GM12878 (cell line): ENCODE results near the gene HOXD12. TPM values are rescaled to one million over a fixed set of nuclear protein-coding genes. Genes with fewer than 3 reads are reported as not detected.

Experiments used
- ATAC-seq: fragments of 200-7000 bp; cut with Tn5 transposase; 3 replicates; pipeline ENCODE4 v1.9.1; 2020; ENCODE audit warnings: mild to moderate bottlenecking, moderate library complexity
- BruUV-seq: library from RNA; stranded (reverse); fragments of 400-500 nt; replicated peaks from 2 replicates; lab custom pipeline; 2021; lab: Mats Ljungman, UMichigan
- CTCF ChIA-PET: fragments of 300-600 bp; sonication (Branson Sonifier 250); formaldehyde crosslinking; extraction: SDS; loops from one replicate; lab custom pipeline; 2021; ENCODE audit warnings: inconsistent platforms; lab: Yijun Ruan, JAX
- POLR2A ChIA-PET: fragments of 350-600 bp; formaldehyde crosslinking; extraction: SDS; loops from one replicate; lab custom pipeline; 2021; ENCODE audit warnings: inconsistent platforms; lab: Charles Lee
- RAD21 ChIA-PET: fragments of 300-600 bp; sonication (Branson Sonifier 250); formaldehyde crosslinking; loops from one replicate; lab custom pipeline; 2023; ENCODE audit warnings: antibody characterized with exemption; ENCODE audit not compliant: unreplicated experiment; lab: Charles Lee
- SMC1A ChIA-PET: fragments of 300-600 bp; sonication (Branson Sonifier 250); formaldehyde crosslinking; loops from one replicate; lab custom pipeline; 2023; ENCODE audit not compliant: unreplicated experiment, uncharacterized antibody; lab: Charles Lee
- DNase-seq: peaks from one replicate; pipeline ENCODE4 v3.0.0-alpha.2; 2011; ENCODE audit warnings: low read depth, low spot score
- FAIRE-seq: peaks from 3 replicates; lab custom pipeline; 2011; peaks lifted over from hg19 to GRCh38; lab: Jason Lieb, UNC
- H2AFZ ChIP-seq: 2 replicates; pipeline ENCODE4 v1.6.0; 2011; ENCODE audit warnings: low read depth, low read length, control low read depth; ENCODE audit not compliant: control insufficient read depth
- H3K27ac ChIP-seq: 2 replicates; pipeline ENCODE4 v1.5.1; 2011; ENCODE audit warnings: control low read depth; ENCODE audit not compliant: control insufficient read depth, insufficient read depth
- H3K27me3 ChIP-seq, 2 experiments: replicated peaks in 1 of 2; 2 replicates each; pipeline versions ENCODE4 v1.6.0 to v1.6.1; 2011; ENCODE audit warnings: low read length in 1 of 2; ENCODE audit not compliant: control insufficient read depth in 2 of 2, insufficient read depth in 2 of 2
- H3K36me3 ChIP-seq, 2 experiments: 2 replicates each; pipeline ENCODE4 v1.5.1; 2011; ENCODE audit warnings: low read length in 1 of 2; ENCODE audit not compliant: control insufficient read depth in 2 of 2, insufficient read depth in 2 of 2
- H3K4me1 ChIP-seq: 2 replicates; pipeline ENCODE4 v1.6.1; 2011; ENCODE audit warnings: mild to moderate bottlenecking, low read length, moderate library complexity, mixed read lengths; ENCODE audit not compliant: control insufficient read depth, insufficient read depth
- H3K4me2 ChIP-seq: 2 replicates; pipeline ENCODE4 v1.6.0; 2011; ENCODE audit warnings: control low read depth; ENCODE audit not compliant: control insufficient read depth, insufficient read depth
- H3K4me3 ChIP-seq: fragments of 200-600 bp; sonication (generic); 2 replicates; pipeline ENCODE4 v1.5.1; 2016
- H3K79me2 ChIP-seq: 2 replicates; pipeline ENCODE4 v1.6.0; 2011; ENCODE audit warnings: low read length; ENCODE audit not compliant: control insufficient read depth, insufficient read depth
- H3K9ac ChIP-seq: 2 replicates; pipeline ENCODE4 v1.8.0; 2011; ENCODE audit warnings: low read length, control low read depth, mixed read lengths; ENCODE audit not compliant: control insufficient read depth, insufficient read depth
- H3K9me3 ChIP-seq: replicated peaks from 3 replicates; pipeline ENCODE4 v1.5.1; 2011; ENCODE audit warnings: mild to moderate bottlenecking, low read length; ENCODE audit not compliant: control insufficient read depth, insufficient read depth
- H4K20me1 ChIP-seq: 2 replicates; pipeline ENCODE4 v1.6.0; 2011; ENCODE audit not compliant: control insufficient read depth, insufficient read depth
- CBX3 ChIP-seq: fragments of 200-600 bp; sonication (generic); IDR thresholded peaks from 2 replicates; pipeline ENCODE4 v1.6.1; 2016; ENCODE audit warnings: low read depth, borderline replicate concordance
- CHD4 ChIP-seq: fragments of 200-600 bp; sonication (generic); IDR thresholded peaks from 2 replicates; pipeline ENCODE4 v1.6.1; 2016; ENCODE audit warnings: mild to moderate bottlenecking
- CREB1 ChIP-seq: IDR thresholded peaks from 2 replicates; pipeline ENCODE4 v1.6.1; 2012; ENCODE audit warnings: low read depth, mild to moderate bottlenecking, inconsistent platforms
- KAT2A ChIP-seq: conservative IDR thresholded peaks from 2 replicates; pipeline ENCODE4 v1.6.1; 2011; ENCODE audit warnings: low read depth, low read length; ENCODE audit not compliant: control insufficient read depth
- PBX3 ChIP-seq: IDR thresholded peaks from 2 replicates; pipeline ENCODE4 v1.6.1; 2011; ENCODE audit warnings: mild to moderate bottlenecking, low read depth, low read length, moderate library complexity; ENCODE audit not compliant: insufficient replicate concordance
- SUZ12 ChIP-seq: fragments of 200-600 bp; sonication (generic); IDR thresholded peaks from one replicate; pipeline ENCODE4 v1.6.1; 2018; ENCODE audit warnings: antibody characterized with exemption, mild to moderate bottlenecking; ENCODE audit not compliant: unreplicated experiment
- ZBTB40 ChIP-seq: fragments of 450-650 bp; IDR thresholded peaks from 2 replicates; pipeline ENCODE4 v1.6.1; 2016; ENCODE audit warnings: mild to moderate bottlenecking, moderate library complexity, borderline replicate concordance
- ZNF592 ChIP-seq: fragments of 450-650 bp; IDR thresholded peaks from 2 replicates; pipeline ENCODE4 v1.6.1; 2017; ENCODE audit warnings: mild to moderate bottlenecking, moderate library complexity
- WGBS: methylation state at CpG from one replicate; pipeline ENCODE4 v1.1.6; 2016; ENCODE audit warnings: low lambda C conversion rate; ENCODE audit not compliant: insufficient replicate concordance, insufficient coverage; ENCODE audit errors: missing lambda C conversion rate; 5-methylcytosine and 5-hydroxymethylcytosine counted together
- in situ Hi-C: fragments of 300-500 bp; cut with MboI; formaldehyde crosslinking; loops from 9 replicates; pipeline ENCODE4 v1.14.3; 2018; ENCODE audit warnings: mixed read lengths
- intact Hi-C: fragments of 100-400 bp; cut with micrococcal nuclease; formaldehyde crosslinking; loops from one replicate; pipeline ENCODE4 v1.14.2; 2022; ENCODE audit not compliant: unreplicated experiment
- polyA plus RNA-seq, 11 experiments: library from polyadenylated mRNA; depleted of rRNA in 4 of 11; unstranded in 6 of 11; stranded (reverse) in 5 of 11; fragments of >200 nt; fragmentation: Nextera tagmentation in 4 of 11; fragmentation: Illumina TruSeq in 1 of 11; extraction: Ambion mirVana in 4 of 11; extraction: Trizol in 1 of 11; gene quantifications; 1 replicate in 1 of 11; 2 replicates in 10 of 11; pipeline versions ENCODE4 v1.2.1 to v1.2.3, GENCODE V29; 2011 to 2016; ENCODE audit warnings: inconsistent platforms in 2 of 11, missing spikeins in 2 of 11, low read depth in 1 of 11
- total RNA-seq, 4 experiments: library from RNA; depleted of rRNA in 3 of 4; stranded (reverse); fragments of >200 nt in 3 of 4; fragmentation: Illumina TruSeq in 1 of 4; extraction: Trizol in 1 of 4; gene quantifications; 2 replicates each; pipeline versions ENCODE4 v1.2.1 to v1.2.3, GENCODE V29; 2013 to 2021

HOXD12 gene
- total and polyA plus RNA-seq, 10 of the 15 experiments (the other 5 are each of a cell fraction or from before 2014, with no cell fraction given): not detected

- DNase-seq: no peak
- 39% methylated on average over 52 of the region's 95 CpGs for WGBS
Observed at GRCh38 chr2:176092270-176093144, 7.1 kb upstream of the HOXD12 start, which contains the start of gene HOXD13. Gene HOXD13, plus strand, starts transcription at chr2:176092721. Its CDS starts 170 bp downstream, at chr2:176092891.

More at GRCh38 chr2:176092270-176093144, 7.1 kb upstream of the HOXD12 start, which contains the start of gene HOXD13:
- no peak within 1 kb of the TSS for H3K9ac ChIP-seq
- H3K4me3 ChIP-seq: no peak within 1 kb of the TSS
- peaks cover 3% of the 10 kb centered on the region; the same call in 1 of the 2 replicates for H3K4me1 ChIP-seq
- no peak for TF ChIP-seq ZNF592
- no peak for TF ChIP-seq KAT2A
- TF ChIP-seq ZBTB40: no peak
- no peak for TF ChIP-seq CHD4
- no peak for TF ChIP-seq CREB1
- no peak for TF ChIP-seq PBX3
- TF ChIP-seq CBX3: no peak
- peak; percentile 16 for TF ChIP-seq SUZ12
- no TSS peak for BruUV-seq
- no peak within 1 kb of the TSS for H3K4me2 ChIP-seq
- no peak for FAIRE-seq
- CTCF ChIA-PET: no interaction called here
- no peaks in the 10 kb centered on the region for H4K20me1 ChIP-seq
- no peak within 1 kb of the TSS for H3K27ac ChIP-seq
- SMC1A ChIA-PET: interaction anchor here (0.7 kb wide), 1 partner anchor 458 kb away, joined by 3 read pairs; no protein-coding TSS in a partner anchor
- no peaks in the 10 kb centered on the region for H3K79me2 ChIP-seq
- RAD21 ChIA-PET: no interaction called here
- H3K27me3 ChIP-seq: peaks cover 11 to 33% of the 10 kb centered on the region in 2 experiments
- H3K36me3 ChIP-seq: no peaks in the 10 kb centered on the region
- POLR2A ChIA-PET: no interaction called here
- H2AFZ ChIP-seq: no peak within 1 kb of the TSS
- no peak for ATAC-seq
- intact Hi-C loops (no loop called here), in situ Hi-C loops (no loop called here)
- no peaks in the 10 kb centered on the region for H3K9me3 ChIP-seq
